Prostate gland (tissue), 2 donors: ENCODE measurements around the gene DUSP15. TPM values are rescaled to one million over a fixed set of nuclear protein-coding genes. Genes with fewer than 3 reads are reported as not detected.
A peak's percentile ranks its signal among the peaks of the same experiment; 100 is the strongest.

Experiments used
- DNase-seq: peaks from one replicate; pipeline ENCODE4 v3.0.0-alpha.2; 2019; ENCODE audit warnings: low spot score
- H3K27ac ChIP-seq, 2 donors: fragments of 200-600 bp; sonication (generic); 2 replicates each; pipeline ENCODE4 v1.5.1; 2017 to 2019
- H3K27me3 ChIP-seq: fragments of 200-600 bp; sonication (generic); replicated peaks from 2 replicates; pipeline ENCODE4 v1.5.1; 2019; ENCODE audit not compliant: insufficient read depth
- H3K36me3 ChIP-seq, 2 donors: fragments of 200-600 bp; sonication (generic); 1 replicate in 1 of 2; 2 replicates in 1 of 2; pipeline versions ENCODE4 v1.5.1 to v1.8.1; 2017 to 2019
- H3K4me1 ChIP-seq: fragments of 200-600 bp; sonication (generic); replicated peaks from 2 replicates; pipeline ENCODE4 v1.5.1; 2019
- H3K4me3 ChIP-seq, 2 donors: fragments of 200-600 bp; sonication (generic); 2 replicates each; pipeline ENCODE4 v1.5.1; 2017 to 2019
- H3K9me3 ChIP-seq: fragments of 200-600 bp; sonication (generic); 2 replicates; pipeline ENCODE4 v1.5.1; 2017
- CTCF ChIP-seq, 4 experiments: fragments of 200-600 bp in 2 of 4; fragments of 450-650 bp in 2 of 4; sonication (generic) in 2 of 4; IDR thresholded peaks; 1 replicate in 3 of 4; 2 replicates in 1 of 4; pipeline ENCODE4 v1.5.1; 2016 to 2019; ENCODE audit warnings: antibody characterized with exemption in 4 of 4, mild to moderate bottlenecking in 2 of 4, moderate library complexity in 2 of 4
- POLR2A ChIP-seq: fragments of 450-650 bp; IDR thresholded peaks from one replicate; pipeline ENCODE4 v1.6.1; 2016; ENCODE audit warnings: antibody characterized with exemption, mild to moderate bottlenecking
- POLR2AphosphoS5 ChIP-seq: sonication (generic); formaldehyde crosslinking; IDR thresholded peaks from one replicate; pipeline ENCODE4 v1.6.1; 2017; ENCODE audit warnings: antibody characterized with exemption
- WGBS: methylation state at CpG from one replicate; pipeline ENCODE4 v1.1.5; 2018; 5-methylcytosine and 5-hydroxymethylcytosine counted together
- intact Hi-C: fragments of 100-400 bp; cut with DNase I; formaldehyde crosslinking; loops from one replicate; pipeline ENCODE4 v1.14.2; 2022
- total RNA-seq, 2 donors: library from RNA; depleted of rRNA; stranded (reverse); fragments of >200 nt; gene quantifications; one replicate each; pipeline ENCODE4 v1.1.0, GENCODE V29; 2016

DUSP15 gene
- total RNA-seq, 2 donors from 2014 or later = 1.7 to 57.9 TPM

DNA sequence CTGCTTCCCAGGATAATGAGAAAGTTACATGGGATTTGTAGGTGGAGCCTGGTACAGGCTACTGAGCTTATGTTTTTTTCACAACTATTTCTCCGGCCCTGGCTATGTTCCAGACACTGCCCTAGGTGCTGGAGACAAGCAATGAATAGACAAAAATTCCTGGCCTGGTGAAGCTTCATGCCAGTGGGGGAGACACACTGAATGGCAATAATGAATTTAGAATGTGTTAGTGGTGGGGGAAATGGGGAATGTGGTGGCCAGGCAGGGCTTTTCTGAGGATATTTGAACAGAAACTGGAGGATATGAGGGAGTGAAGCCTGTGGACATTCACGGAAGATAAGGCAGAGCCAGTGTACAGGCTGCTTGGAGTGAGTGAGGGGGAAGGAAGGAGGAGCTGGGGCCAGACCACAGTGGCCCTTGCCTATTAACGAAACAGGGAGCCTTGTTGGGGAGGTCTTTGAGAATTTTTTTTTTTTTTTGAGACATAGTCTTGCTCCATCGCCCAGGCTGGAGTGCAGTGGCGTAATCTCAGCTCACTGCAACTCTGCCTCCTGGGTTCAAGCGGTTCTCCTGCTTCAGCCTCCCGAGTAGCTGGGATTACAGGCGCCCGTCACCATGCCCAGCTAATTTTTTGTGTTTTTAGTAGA is 31.6 kb downstream of the DUSP15 start:
- DNase-seq = no peak

DNA sequence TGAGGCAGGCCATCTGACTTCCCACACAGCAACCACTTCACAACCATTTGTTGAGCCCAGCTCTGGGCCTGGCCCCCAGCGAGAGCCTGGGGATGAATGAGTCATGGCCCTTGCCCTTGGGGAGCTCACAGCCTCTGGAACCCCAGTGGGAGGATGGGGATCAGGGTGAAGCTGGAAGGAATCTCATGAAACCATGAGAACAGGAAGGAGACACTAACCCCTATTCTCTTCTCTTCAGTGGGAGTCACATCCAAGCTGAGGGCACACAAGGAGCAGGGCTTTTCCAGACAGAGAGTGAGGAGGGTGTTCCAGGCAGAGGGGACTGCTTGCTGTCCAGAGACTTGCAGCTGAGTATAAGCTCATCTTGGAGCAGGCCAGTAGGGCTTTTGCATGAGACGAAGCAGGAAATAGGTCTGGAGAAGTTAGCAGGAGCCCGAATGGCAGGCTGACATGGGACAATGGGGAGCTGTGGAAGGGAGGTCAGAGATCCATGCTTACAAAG is 32.4 kb downstream of the DUSP15 start:
- no peaks in the 10 kb centered on the region for H3K4me1 ChIP-seq
- no peaks in the 10 kb centered on the region for H3K9me3 ChIP-seq
- intact Hi-C loops = no loop called here
- no peak overlapping the region for H3K4me3 ChIP-seq
- H3K27me3 ChIP-seq = no peaks in the 10 kb centered on the region
- H3K27ac ChIP-seq = no peak overlapping the region
- TF ChIP-seq CTCF (IDR thresholded peaks at IDR 0.05) (no peak), POLR2AphosphoS5 (no peak), POLR2A (no peak)
- no peak for DNase-seq
- no peaks in the 10 kb centered on the region for H3K36me3 ChIP-seq
- 65% methylated on average over 3 of the region's 3 CpGs for WGBS

More for the DNA sequence above, 31.6 kb downstream of the DUSP15 start:
- Histone ChIP-seq H3K4me1 (no peaks in the 10 kb centered on the region), H3K4me3 (no peak overlapping the region), H3K27ac (no peak overlapping the region), H3K27me3 (no peaks in the 10 kb centered on the region), H3K36me3 (no peaks in the 10 kb centered on the region), H3K9me3 (no peaks in the 10 kb centered on the region)
- no peak for TF ChIP-seq POLR2AphosphoS5
- TF ChIP-seq POLR2A = no peak
- no peak for TF ChIP-seq CTCF (IDR thresholded peaks at IDR 0.05)
- WGBS = 84% methylated on average over 9 of the region's 9 CpGs
- intact Hi-C loops = no loop called here

GRCh38 chr20:31836853-31837608 is 33.3 kb downstream of the DUSP15 start:
- DNase-seq = no peak
- no peak overlapping the region for H3K27ac ChIP-seq
- no peaks in the 10 kb centered on the region for H3K9me3 ChIP-seq
- no peaks in the 10 kb centered on the region for H3K36me3 ChIP-seq
- TF ChIP-seq POLR2A = no peak
- TF ChIP-seq CTCF (IDR thresholded peaks at IDR 0.05) = no peak
- TF ChIP-seq POLR2AphosphoS5 = no peak
- intact Hi-C loops = no loop called here
- H3K27me3 ChIP-seq = no peaks in the 10 kb centered on the region
- 74% methylated on average over 5 of the region's 5 CpGs for WGBS
- no peak overlapping the region for H3K4me3 ChIP-seq
- no peaks in the 10 kb centered on the region for H3K4me1 ChIP-seq

DNA sequence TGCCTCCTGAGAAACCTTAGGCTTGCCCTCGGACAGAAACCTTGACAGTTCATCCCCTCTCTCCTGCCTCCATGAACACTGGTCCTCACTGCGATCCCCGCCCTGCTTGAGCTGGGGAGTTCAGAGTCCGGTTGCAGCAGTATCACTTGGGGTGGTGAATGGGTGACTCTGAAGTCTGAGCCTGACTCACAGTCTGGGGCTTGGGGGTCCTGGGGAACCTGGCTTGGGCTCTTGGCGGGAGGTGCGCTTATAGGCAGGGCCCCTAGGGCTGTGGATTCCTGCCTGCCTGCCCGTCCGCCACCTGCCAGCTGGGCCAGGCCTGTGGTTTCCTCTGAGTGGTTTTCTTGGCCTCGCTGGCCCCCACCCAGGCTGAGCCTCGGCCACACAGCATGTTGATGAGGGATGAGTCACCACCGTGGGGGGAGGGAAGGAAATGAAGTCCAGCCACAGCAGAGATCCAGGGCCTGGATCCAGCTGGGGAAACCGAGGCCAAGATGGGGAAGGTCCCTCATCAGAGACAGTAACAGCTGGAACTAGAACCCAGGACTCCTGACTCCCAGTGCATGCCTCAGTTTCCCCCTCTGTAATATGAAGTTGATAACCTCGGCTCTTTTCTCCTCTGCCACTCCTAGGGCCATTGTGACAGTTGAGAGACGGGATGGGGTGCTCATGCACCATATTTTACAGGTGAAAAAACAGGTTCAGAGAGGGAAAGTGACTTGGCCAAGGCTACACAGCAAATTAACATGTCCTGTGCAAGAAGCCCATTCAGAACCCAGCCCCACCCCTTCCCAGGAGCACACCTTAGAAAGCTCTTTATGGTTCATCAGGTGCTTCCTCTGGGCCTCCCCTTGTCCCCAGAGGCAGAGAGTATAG is 34.1 kb downstream of the DUSP15 start:
- H3K9me3 ChIP-seq = no peaks in the 10 kb centered on the region
- no peak overlapping the region for H3K27ac ChIP-seq
- no peak overlapping the region for H3K4me3 ChIP-seq
- H3K4me1 ChIP-seq = no peaks in the 10 kb centered on the region
- H3K36me3 ChIP-seq = no peaks in the 10 kb centered on the region
- WGBS = 36% methylated on average over 14 of the region's 14 CpGs
- intact Hi-C loops = no loop called here
- DNase-seq = no peak
- H3K27me3 ChIP-seq = no peaks in the 10 kb centered on the region
- TF ChIP-seq POLR2AphosphoS5 (peak; percentile 21), POLR2A (no peak)

DNA sequence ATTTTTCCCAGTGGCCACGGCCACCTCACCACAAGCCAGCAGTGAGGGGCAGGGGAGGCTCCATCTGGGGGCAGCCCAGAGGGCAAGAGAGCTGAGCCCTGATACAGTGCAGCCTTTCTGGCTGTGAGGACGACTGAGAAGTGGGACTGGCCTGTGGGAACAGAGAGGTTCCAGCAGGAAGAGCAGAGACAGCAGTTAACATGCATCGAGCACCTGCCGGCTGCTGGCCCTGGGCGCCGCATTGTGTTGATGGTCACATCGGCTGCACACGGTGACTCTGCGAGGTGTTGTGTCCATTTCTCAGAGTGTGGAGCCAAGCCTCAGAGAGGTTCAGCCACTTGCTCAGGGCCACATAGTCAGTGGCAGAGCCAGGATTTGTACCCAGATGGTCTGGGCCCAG is 34.8 kb downstream of the DUSP15 start:
- no peak overlapping the region for H3K4me3 ChIP-seq
- no peaks in the 10 kb centered on the region for H3K9me3 ChIP-seq
- H3K4me1 ChIP-seq = no peaks in the 10 kb centered on the region
- intact Hi-C loops = no loop called here
- TF ChIP-seq CTCF (IDR thresholded peaks at IDR 0.05) = no peak
- no peak for TF ChIP-seq POLR2A
- no peak for TF ChIP-seq POLR2AphosphoS5
- H3K27ac ChIP-seq = no peak overlapping the region
- no peaks in the 10 kb centered on the region for H3K27me3 ChIP-seq
- H3K36me3 ChIP-seq = no peaks in the 10 kb centered on the region
- WGBS = 78% methylated on average over 9 of the region's 9 CpGs
- DNase-seq = no peak
